ENCODE results near the gene PDE6B. TPM values are rescaled to one million over a fixed set of nuclear protein-coding genes. Genes with fewer than 3 reads are reported as not detected.

PDE6B gene
- total RNA-seq, 1 donor = not detected

DNA sequence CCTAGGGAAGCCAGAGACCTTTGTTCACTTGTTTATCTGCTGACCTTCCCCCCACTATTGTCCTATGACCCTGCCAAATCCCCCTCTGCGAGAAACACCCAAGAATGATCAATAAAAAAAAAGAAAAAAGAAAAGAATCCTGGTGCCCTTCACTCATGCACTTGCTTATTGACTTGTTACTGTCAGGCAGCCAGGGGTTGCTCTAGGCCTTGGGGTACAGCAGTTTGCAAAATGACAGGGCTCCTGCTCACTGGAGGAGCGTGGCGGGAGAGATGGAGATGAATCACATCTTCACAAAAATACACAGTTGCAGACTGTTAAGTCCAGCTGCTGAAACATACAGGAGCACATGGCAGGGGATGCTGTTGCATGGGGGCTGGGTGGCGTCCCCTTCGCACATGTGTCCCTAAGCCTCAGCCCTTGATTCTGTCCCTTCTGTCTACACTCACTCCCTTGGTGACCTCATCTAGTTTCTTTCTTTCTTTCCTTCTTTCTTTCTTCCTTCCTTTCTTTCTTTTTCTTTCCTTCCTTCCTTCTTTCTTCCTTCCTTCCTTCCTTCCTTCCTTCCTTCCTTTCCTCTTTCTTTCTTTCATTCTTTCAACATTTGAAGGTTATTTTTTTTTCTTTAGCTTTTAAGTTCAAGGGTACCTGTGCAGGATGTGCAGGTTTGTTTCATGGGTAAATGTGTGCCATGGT, 32.4 kb upstream of the PDE6B start:
- Histone ChIP-seq H4K20me1 (ENCODE audit: insufficient read depth, low read length) (no peaks in the 10 kb centered on the region), H3K27ac (ENCODE audit: low read depth, low read length) (no peak overlapping the region), H2AFZ (ENCODE audit: low read length) (no peak overlapping the region), H3K27me3 (ENCODE audit: insufficient read depth, low read length) (no peaks in the 10 kb centered on the region), H3K4me2 (ENCODE audit: insufficient read depth, low read length) (no peak overlapping the region), H3K4me3 (ENCODE audit: insufficient read depth, low read length) (no peak overlapping the region), H3K36me3 (ENCODE audit: insufficient read depth, low read length) (no peaks in the 10 kb centered on the region), H3K79me2 (ENCODE audit: insufficient read depth, low read length) (no peaks in the 10 kb centered on the region), H3K9me3 (ENCODE audit: low read depth, low read length) (no peaks in the 10 kb centered on the region), H3K4me1 (ENCODE audit: insufficient read depth, low read length) (no peaks in the 10 kb centered on the region)
- TF ChIP-seq, protein P1, sequence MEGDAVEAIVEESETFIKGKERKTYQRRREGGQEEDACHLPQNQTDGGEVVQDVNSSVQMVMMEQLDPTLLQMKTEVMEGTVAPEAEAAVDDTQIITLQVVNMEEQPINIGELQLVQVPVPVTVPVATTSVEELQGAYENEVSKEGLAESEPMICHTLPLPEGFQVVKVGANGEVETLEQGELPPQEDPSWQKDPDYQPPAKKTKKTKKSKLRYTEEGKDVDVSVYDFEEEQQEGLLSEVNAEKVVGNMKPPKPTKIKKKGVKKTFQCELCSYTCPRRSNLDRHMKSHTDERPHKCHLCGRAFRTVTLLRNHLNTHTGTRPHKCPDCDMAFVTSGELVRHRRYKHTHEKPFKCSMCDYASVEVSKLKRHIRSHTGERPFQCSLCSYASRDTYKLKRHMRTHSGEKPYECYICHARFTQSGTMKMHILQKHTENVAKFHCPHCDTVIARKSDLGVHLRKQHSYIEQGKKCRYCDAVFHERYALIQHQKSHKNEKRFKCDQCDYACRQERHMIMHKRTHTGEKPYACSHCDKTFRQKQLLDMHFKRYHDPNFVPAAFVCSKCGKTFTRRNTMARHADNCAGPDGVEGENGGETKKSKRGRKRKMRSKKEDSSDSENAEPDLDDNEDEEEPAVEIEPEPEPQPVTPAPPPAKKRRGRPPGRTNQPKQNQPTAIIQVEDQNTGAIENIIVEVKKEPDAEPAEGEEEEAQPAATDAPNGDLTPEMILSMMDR (IDR thresholded peaks at IDR 0.05; ENCODE audit: extremely low read depth, low read depth, low read length) = no peak
- no peak for DNase-seq (ENCODE audit: insufficient read length, low spot score, missing footprints)

DNA sequence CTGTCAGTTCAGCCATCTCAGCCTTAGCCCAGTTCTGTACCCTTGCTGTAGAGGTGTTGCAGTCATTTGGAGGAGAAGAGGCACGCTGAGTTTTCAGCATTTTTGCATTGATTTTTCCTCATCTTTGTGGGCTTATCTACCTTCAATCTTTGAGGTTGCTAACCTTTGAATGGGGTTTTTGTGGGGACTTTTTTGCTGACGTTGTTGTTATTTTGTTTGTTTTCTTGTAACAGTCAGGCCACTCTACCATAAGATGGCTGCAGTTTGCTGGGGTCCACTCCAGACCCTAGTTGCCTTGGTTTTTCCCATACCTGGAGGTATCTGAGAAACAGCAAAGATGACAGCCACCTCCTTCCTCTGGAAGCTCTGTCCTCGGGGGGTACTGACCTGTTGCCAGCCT, 26.4 kb upstream of the PDE6B start:
- Histone ChIP-seq H3K4me2 (ENCODE audit: insufficient read depth, low read length) (no peak overlapping the region), H3K36me3 (ENCODE audit: insufficient read depth, low read length) (no peaks in the 10 kb centered on the region), H3K4me1 (ENCODE audit: insufficient read depth, low read length) (no peaks in the 10 kb centered on the region), H3K27ac (ENCODE audit: low read depth, low read length) (no peak overlapping the region), H3K4me3 (ENCODE audit: insufficient read depth, low read length) (no peak overlapping the region), H2AFZ (ENCODE audit: low read length) (no peak overlapping the region), H3K79me2 (ENCODE audit: insufficient read depth, low read length) (no peaks in the 10 kb centered on the region), H3K9me3 (ENCODE audit: low read depth, low read length) (no peaks in the 10 kb centered on the region), H4K20me1 (ENCODE audit: insufficient read depth, low read length) (no peaks in the 10 kb centered on the region), H3K27me3 (ENCODE audit: insufficient read depth, low read length) (peaks cover 8% of the 10 kb centered on the region)
- TF ChIP-seq, protein P1 (IDR thresholded peaks at IDR 0.05; ENCODE audit: extremely low read depth, low read depth, low read length) = no peak
- no peak for DNase-seq (ENCODE audit: insufficient read length, low spot score, missing footprints)

DNA sequence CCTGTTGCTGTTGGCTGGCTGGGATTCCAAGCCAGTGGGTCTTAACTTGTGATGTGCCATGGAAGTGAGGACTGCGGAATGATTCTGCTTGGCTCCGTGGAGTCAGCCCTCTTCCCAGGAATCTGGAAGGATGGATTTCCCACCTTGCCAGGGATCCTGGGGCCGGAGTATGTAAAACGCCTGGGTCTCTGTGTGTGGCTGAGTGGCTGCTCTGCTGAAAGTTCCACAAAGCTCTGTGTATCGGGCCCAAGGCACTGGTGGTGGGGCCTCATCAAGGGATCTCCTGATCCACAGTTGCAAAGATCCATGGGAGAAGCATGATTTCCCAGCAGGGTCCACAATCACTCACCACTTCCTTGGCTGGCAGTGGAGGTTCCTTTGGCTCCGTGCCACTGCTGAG, 25.2 kb upstream of the PDE6B start:
- Histone ChIP-seq H3K36me3 (ENCODE audit: insufficient read depth, low read length) (no peaks in the 10 kb centered on the region), H3K9me3 (ENCODE audit: low read depth, low read length) (no peaks in the 10 kb centered on the region), H4K20me1 (ENCODE audit: insufficient read depth, low read length) (no peaks in the 10 kb centered on the region), H2AFZ (ENCODE audit: low read length) (no peak overlapping the region), H3K79me2 (ENCODE audit: insufficient read depth, low read length) (no peaks in the 10 kb centered on the region), H3K4me3 (ENCODE audit: insufficient read depth, low read length) (no peak overlapping the region), H3K4me2 (ENCODE audit: insufficient read depth, low read length) (no peak overlapping the region), H3K4me1 (ENCODE audit: insufficient read depth, low read length) (no peaks in the 10 kb centered on the region), H3K27ac (ENCODE audit: low read depth, low read length) (no peak overlapping the region), H3K27me3 (ENCODE audit: insufficient read depth, low read length) (peaks cover 8% of the 10 kb centered on the region)
- TF ChIP-seq, protein P1 (IDR thresholded peaks at IDR 0.05; ENCODE audit: extremely low read depth, low read depth, low read length) = no peak
- no peak for DNase-seq (ENCODE audit: insufficient read length, low spot score, missing footprints)

DNA sequence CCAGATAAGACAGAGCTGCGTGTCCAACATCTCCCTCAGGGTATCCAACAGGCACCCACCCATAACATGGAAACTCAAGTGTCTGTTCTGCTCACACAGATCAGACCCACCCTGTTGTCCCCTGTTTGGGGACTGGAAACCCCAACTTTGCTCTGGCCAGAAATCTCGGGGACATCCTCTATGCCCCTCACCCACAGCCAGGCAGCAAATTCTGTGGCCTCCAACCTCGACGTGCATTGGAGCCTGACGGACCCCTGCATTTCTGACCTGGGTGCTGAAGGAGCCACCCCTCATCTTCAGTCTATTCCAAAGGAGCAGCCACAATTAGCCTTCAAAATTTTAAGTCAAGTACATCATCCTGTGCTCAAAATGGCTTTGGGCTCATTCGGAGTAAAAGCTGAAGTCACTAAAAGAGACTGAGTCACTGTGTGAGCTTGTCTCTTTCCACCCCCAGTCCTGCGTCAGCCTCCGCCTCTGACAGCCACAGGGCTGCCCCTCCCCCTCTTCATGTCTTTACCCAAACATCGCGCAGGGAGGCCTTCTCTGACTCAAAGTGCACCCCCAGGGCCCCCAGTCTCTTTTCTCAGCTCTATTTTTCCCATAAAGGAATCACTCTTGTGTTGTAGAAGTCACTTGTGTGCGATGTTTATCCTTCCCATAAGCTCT, 24.4 kb upstream of the PDE6B start:
- Histone ChIP-seq H4K20me1 (ENCODE audit: insufficient read depth, low read length) (no peaks in the 10 kb centered on the region), H3K4me3 (ENCODE audit: insufficient read depth, low read length) (no peak overlapping the region), H2AFZ (ENCODE audit: low read length) (no peak overlapping the region), H3K27ac (ENCODE audit: low read depth, low read length) (no peak overlapping the region), H3K9me3 (ENCODE audit: low read depth, low read length) (no peaks in the 10 kb centered on the region), H3K4me1 (ENCODE audit: insufficient read depth, low read length) (no peaks in the 10 kb centered on the region), H3K4me2 (ENCODE audit: insufficient read depth, low read length) (no peak overlapping the region), H3K79me2 (ENCODE audit: insufficient read depth, low read length) (no peaks in the 10 kb centered on the region), H3K27me3 (ENCODE audit: insufficient read depth, low read length) (peaks cover 8% of the 10 kb centered on the region), H3K36me3 (ENCODE audit: insufficient read depth, low read length) (no peaks in the 10 kb centered on the region)
- TF ChIP-seq, protein P1 (IDR thresholded peaks at IDR 0.05; ENCODE audit: extremely low read depth, low read depth, low read length) = no peak
- no peak for DNase-seq (ENCODE audit: insufficient read length, low spot score, missing footprints)
